Astrocyte (in vitro differentiated cells and primary cell): ENCODE measurements around the gene TSPAN19.
A peak's percentile ranks its signal among the peaks of the same experiment; 100 is the strongest.

Source experiments
- CTCF ChIP-seq: IDR thresholded peaks from 2 replicates; pipeline ENCODE4 v1.5.1; 2011; ENCODE audit warnings: low read depth, mild to moderate bottlenecking, inconsistent platforms, low read length, moderate library complexity; ENCODE audit not compliant: insufficient read depth
- EZH2 ChIP-seq: IDR thresholded peaks from 2 replicates; pipeline ENCODE4 v1.6.1; 2012; ENCODE audit warnings: mild to moderate bottlenecking, low read length, inconsistent platforms; ENCODE audit not compliant: insufficient read depth

- TF ChIP-seq CTCF (peak; percentile 78), EZH2 (no peak)
These were observed 21.4 kb upstream of the TSPAN19 start for GRCh38 chr12:85057370-85057963.
